Tibial nerve (tissue), 4 donors: ENCODE data around the gene RDX. TPM values are rescaled to one million over a fixed set of nuclear protein-coding genes. Genes with fewer than 3 reads are reported as not detected.

ENCODE experiments used
- DNase-seq, 2 donors: peaks; one replicate each; pipeline ENCODE4 v3.0.0-alpha.2; 2019; ENCODE audit warnings: low spot score in 2 of 2
- H3K27ac ChIP-seq, 4 donors: fragments of 200-600 bp; sonication (generic) in 3 of 4; one replicate each; pipeline ENCODE4 v1.5.1; 2017 to 2019; ENCODE audit warnings: mild to moderate bottlenecking in 1 of 4
- H3K27me3 ChIP-seq, 2 donors: fragments of 200-600 bp; sonication (generic) in 1 of 2; one replicate each; pipeline versions ENCODE4 v1.5.1 to v1.6.0; 2017 to 2019
- H3K36me3 ChIP-seq, 3 donors: fragments of 200-600 bp; sonication (generic); one replicate each; pipeline ENCODE4 v1.5.1; 2018 to 2019
- H3K4me1 ChIP-seq, 4 donors: fragments of 200-600 bp; sonication (generic) in 3 of 4; one replicate each; pipeline ENCODE4 v1.5.1; 2017 to 2019
- H3K4me3 ChIP-seq, 4 donors: fragments of 200-600 bp; sonication (generic) in 3 of 4; one replicate each; pipeline ENCODE4 v1.5.1; 2017 to 2019; ENCODE audit warnings: mild to moderate bottlenecking in 1 of 4, moderate library complexity in 1 of 4
- H3K9me3 ChIP-seq, 4 donors: fragments of 200-600 bp; sonication (generic) in 3 of 4; one replicate each; pipeline ENCODE4 v1.5.1; 2017 to 2019
- CTCF ChIP-seq, 5 experiments: fragments of 200-600 bp in 3 of 5; fragments of 450-650 bp in 2 of 5; sonication (generic) in 3 of 5; IDR thresholded peaks; one replicate each; pipeline ENCODE4 v1.5.1; 2016 to 2019; ENCODE audit warnings: antibody characterized with exemption in 5 of 5, mild to moderate bottlenecking in 3 of 5, moderate library complexity in 2 of 5
- EP300 ChIP-seq, 2 donors: sonication (generic); formaldehyde crosslinking; IDR thresholded peaks; one replicate each; pipeline ENCODE4 v1.6.1; 2017; ENCODE audit warnings: antibody characterized with exemption in 2 of 2, mild to moderate bottlenecking in 1 of 2
- POLR2A ChIP-seq, 2 donors: fragments of 450-650 bp; IDR thresholded peaks; one replicate each; pipeline ENCODE4 v1.6.1; 2017; ENCODE audit warnings: antibody characterized with exemption in 2 of 2, mild to moderate bottlenecking in 2 of 2, moderate library complexity in 2 of 2
- WGBS, 2 donors: methylation state at CpG; one replicate each; pipeline ENCODE4 v1.1.5; 2018; 5-methylcytosine and 5-hydroxymethylcytosine counted together
- total RNA-seq, 4 donors: library from RNA; depleted of rRNA; stranded (reverse); fragments of >200 nt; gene quantifications; one replicate each; pipeline ENCODE4 v1.1.0, GENCODE V29; 2016

RDX gene
- total RNA-seq, 4 donors from 2014 or later: 59.8 to 120 (median 88.8) TPM

GRCh38 chr11:110329445-110329844, 33.0 kb upstream of the RDX start:
- TF ChIP-seq EP300 (IDR thresholded peaks at IDR 0.05) (no peak), CTCF (IDR thresholded peaks at IDR 0.05) (no peak)
- peaks cover 0 to 10% (median 0%) of the 10 kb centered on the region in 4 donors for H3K9me3 ChIP-seq
- H3K36me3 ChIP-seq: no peaks in the 10 kb centered on the region
- no peak for DNase-seq
- H3K27ac ChIP-seq: no peak overlapping the region
- no peaks in the 10 kb centered on the region for H3K27me3 ChIP-seq
- no peak overlapping the region for H3K4me3 ChIP-seq
- 81 to 100% methylated on average over 1 of the region's 1 CpG for WGBS, 2 donors
- no peaks in the 10 kb centered on the region for H3K4me1 ChIP-seq

GRCh38 chr11:110327508-110327907, 31.1 kb upstream of the RDX start:
- Histone ChIP-seq H3K27me3 (no peaks in the 10 kb centered on the region), H3K4me1 (no peaks in the 10 kb centered on the region), H3K4me3 (no peak overlapping the region), H3K27ac (no peak overlapping the region), H3K9me3 (peaks cover 0 to 10% (median 0%) of the 10 kb centered on the region in 4 donors), H3K36me3 (no peaks in the 10 kb centered on the region)
- no peak for DNase-seq
- 85 to 88% methylated on average over 3 of the region's 3 CpGs for WGBS, 2 donors
- no peak for TF ChIP-seq CTCF (IDR thresholded peaks at IDR 0.05)
- TF ChIP-seq EP300 (IDR thresholded peaks at IDR 0.05): no peak
- TF ChIP-seq POLR2A (IDR thresholded peaks at IDR 0.05): no peak

- no peaks in the 10 kb centered on the region for H3K4me1 ChIP-seq
- no peak overlapping the region for H3K27ac ChIP-seq
- H3K4me3 ChIP-seq: no peak overlapping the region
- TF ChIP-seq EP300 (IDR thresholded peaks at IDR 0.05) (no peak), CTCF (IDR thresholded peaks at IDR 0.05) (no peak), POLR2A (IDR thresholded peaks at IDR 0.05) (no peak)
- no peaks in the 10 kb centered on the region for H3K27me3 ChIP-seq
- 50 to 64% methylated on average over 4 of the region's 4 CpGs for WGBS, 2 donors
- H3K9me3 ChIP-seq: no peaks in the 10 kb centered on the region
- DNase-seq: no peak
- no peaks in the 10 kb centered on the region for H3K36me3 ChIP-seq
Measured at GRCh38 chr11:110323786-110324185, 27.4 kb upstream of the RDX start.

- 68 to 82% methylated on average over 3 of the region's 3 CpGs for WGBS, 2 donors
- H3K4me3 ChIP-seq: no peak overlapping the region
- no peaks in the 10 kb centered on the region for H3K9me3 ChIP-seq
- no peaks in the 10 kb centered on the region for H3K27me3 ChIP-seq
- no peak overlapping the region for H3K27ac ChIP-seq
- H3K4me1 ChIP-seq: peaks cover 0 to 7% (median 0%) of the 10 kb centered on the region in 4 donors
- no peaks in the 10 kb centered on the region for H3K36me3 ChIP-seq
- no peak for DNase-seq
- TF ChIP-seq EP300 (IDR thresholded peaks at IDR 0.05) (no peak), CTCF (IDR thresholded peaks at IDR 0.05) (no peak), POLR2A (IDR thresholded peaks at IDR 0.05) (no peak)
Measured at GRCh38 chr11:110319501-110319900, 23.1 kb upstream of the RDX start.

- Histone ChIP-seq H3K4me3 (no peak overlapping the region), H3K27me3 (no peaks in the 10 kb centered on the region), H3K9me3 (no peaks in the 10 kb centered on the region), H3K27ac (no peak overlapping the region), H3K4me1 (peaks cover 0 to 7% (median 0%) of the 10 kb centered on the region in 4 donors), H3K36me3 (no peaks in the 10 kb centered on the region)
- no peak for TF ChIP-seq EP300 (IDR thresholded peaks at IDR 0.05)
- no peak for TF ChIP-seq POLR2A (IDR thresholded peaks at IDR 0.05)
- TF ChIP-seq CTCF (IDR thresholded peaks at IDR 0.05): no peak
- no peak for DNase-seq
- 93 to 95% methylated on average over 1 of the region's 1 CpG for WGBS, 2 donors
Measured at GRCh38 chr11:110318638-110319404, 22.4 kb upstream of the RDX start.
